Measurements from ENCODE around the gene PTGIS.

GRCh38 chr20:49594143-49594930 is 26.4 kb upstream of the PTGIS start:
- no peak for TF ChIP-seq POLR2A (IDR thresholded peaks at IDR 0.05)
- TF ChIP-seq CTCF (IDR thresholded peaks at IDR 0.05): no peak

Measured in prostate gland (tissue), 2 donors.